ES-I3 (cell line): Measurements from ENCODE around the gene YBX1.
A peak's percentile ranks its signal among the peaks of the same experiment; 100 is the strongest.

Source experiments
- H3K36me3 ChIP-seq: 2 replicates; pipeline ENCODE4 v1.6.1; 2013; ENCODE audit warnings: mild to moderate bottlenecking, low read length, control low read depth, moderate library complexity; ENCODE audit not compliant: insufficient read depth
- H3K4me1 ChIP-seq: 2 replicates; pipeline ENCODE4 v1.6.1; 2013; ENCODE audit warnings: mild to moderate bottlenecking, control low read depth, low read length; ENCODE audit not compliant: insufficient read depth
- H3K9ac ChIP-seq: 2 replicates; pipeline ENCODE4 v1.6.1; 2013; ENCODE audit warnings: low read depth, mild to moderate bottlenecking, low read length, moderate library complexity
- H3K9me3 ChIP-seq: 2 replicates; pipeline ENCODE4 v1.6.1; 2013; ENCODE audit warnings: mild to moderate bottlenecking, low read length, moderate library complexity; ENCODE audit not compliant: control insufficient read depth, insufficient read depth

Gene YBX1

DNA sequence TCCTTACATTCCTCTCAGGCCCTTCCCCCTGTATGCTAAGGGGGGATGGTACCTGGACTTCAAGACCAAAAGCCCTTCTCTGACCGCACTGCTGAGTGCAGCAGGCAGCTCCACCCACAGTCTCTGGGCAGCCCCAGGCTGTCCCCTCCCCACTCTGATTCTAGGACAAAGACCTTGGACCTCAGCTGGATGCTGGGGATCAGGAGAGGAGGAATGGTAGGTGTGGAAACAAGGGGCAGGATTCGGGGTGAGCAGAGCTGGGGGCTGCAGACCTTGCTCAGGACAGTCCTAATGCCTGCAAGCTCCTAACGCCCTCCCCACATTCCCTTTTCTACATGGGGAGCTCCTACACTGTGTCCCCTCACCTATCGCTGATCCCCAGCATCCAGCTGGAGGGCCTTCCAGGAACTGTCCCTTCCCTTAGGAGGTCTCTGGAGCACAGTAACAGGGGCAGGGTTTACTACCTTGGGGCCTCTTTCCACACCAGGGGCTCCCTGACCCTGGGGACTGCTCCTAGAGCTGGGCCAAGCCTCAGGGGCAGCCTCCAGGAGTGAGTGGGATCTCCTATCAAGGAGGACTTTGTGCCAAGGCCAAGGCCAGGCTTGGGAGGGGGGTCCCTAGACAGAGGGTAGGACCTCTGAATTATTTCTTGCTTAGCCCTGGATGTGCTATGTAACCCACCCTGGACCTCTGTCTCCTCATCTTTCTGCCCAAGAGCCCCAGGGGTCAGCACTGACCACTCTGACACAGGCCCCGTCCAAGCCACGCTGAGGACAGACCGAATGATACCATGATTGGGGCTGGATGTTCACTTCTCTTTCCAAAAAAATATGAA, 52.2 kb downstream of the YBX1 start:
- Histone ChIP-seq H3K9ac (no peak overlapping the region), H3K4me1 (peaks cover 22% of the 10 kb centered on the region; the same call in 1 of the 2 replicates), H3K9me3 (no peaks in the 10 kb centered on the region), H3K36me3 (no peaks in the 10 kb centered on the region)

DNA sequence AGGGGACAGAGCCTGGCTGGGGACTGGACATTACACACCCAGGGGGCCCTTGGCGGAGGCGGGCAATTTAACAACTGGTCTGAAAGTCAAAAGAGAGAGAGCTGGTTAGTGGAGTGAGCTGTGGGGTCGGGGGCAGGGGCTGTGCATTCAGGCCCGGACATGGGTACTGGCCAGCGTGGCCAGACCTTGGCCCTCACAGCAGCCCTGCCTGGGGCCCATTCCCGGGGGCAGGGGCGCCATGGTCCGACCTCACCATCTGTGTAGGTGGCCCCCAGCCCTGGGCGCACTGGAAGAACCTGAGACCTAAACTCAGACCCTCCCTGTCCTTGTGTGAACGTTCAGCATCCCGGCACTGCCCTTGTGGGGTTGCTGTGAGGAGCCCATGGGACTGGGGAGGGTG, 52.8 kb downstream of the YBX1 start:
- H3K9me3 ChIP-seq = no peaks in the 10 kb centered on the region
- H3K36me3 ChIP-seq = no peaks in the 10 kb centered on the region
- peaks cover 24% of the 10 kb centered on the region; the same call in 1 of the 2 replicates for H3K4me1 ChIP-seq
- H3K9ac ChIP-seq = no peak overlapping the region

DNA sequence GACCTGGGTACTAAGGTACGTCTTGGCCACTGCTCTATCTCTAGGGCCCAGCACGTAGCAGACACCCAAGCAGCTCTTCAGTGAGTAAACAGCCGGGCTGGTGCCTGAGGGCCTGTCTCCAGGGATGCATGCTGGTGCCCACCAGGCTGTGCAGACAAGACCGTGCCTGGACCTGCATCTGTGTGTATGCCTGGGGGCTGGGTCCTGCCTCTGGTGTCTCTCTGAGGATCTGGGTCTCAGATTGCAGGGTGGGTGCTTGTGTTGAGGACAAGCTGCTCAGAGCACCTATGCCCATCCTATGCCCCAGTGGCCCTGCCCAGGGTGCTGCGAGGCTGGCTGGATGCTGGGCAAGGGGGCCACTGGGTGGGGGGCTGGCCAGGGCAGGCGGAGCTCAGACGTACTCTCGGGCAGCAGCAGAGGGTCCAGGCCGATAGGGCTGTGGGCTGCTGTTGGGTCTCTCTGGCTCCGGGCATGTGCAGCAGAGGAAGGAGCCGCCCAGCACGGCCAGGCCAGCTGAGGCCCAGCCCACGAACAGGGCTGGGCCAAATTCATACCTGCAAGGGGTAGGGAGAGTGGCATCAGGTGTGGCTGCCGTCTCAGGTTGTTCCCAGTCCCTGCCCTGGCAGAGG, 53.4 kb downstream of the YBX1 start:
- no peaks in the 10 kb centered on the region for H3K9me3 ChIP-seq
- peaks cover 27% of the 10 kb centered on the region; the same call in 1 of the 2 replicates for H3K4me1 ChIP-seq
- no peak overlapping the region for H3K9ac ChIP-seq
- no peaks in the 10 kb centered on the region for H3K36me3 ChIP-seq

DNA sequence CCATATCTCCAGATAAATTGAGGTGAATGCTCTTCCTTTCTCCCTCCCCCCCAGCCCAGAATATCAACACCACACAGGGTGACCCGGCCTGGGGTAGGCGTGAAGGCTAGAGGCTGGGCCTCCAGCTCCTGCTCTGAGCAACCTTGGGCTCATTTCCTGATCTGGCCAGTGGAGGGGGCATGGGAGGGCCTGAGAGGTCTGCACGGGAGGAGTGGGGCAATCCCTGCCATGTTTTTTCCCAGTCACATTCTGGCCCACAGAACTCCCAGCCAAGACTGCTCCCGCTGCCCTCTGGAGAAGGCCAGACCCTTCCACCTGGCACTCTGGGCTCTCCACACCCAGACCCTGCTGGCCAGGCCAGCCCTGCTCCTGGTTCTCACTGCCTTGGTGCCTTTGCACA, 53.9 kb downstream of the YBX1 start:
- Histone ChIP-seq H3K9me3 (no peaks in the 10 kb centered on the region), H3K36me3 (no peaks in the 10 kb centered on the region), H3K9ac (no peak overlapping the region), H3K4me1 (peaks cover 29% of the 10 kb centered on the region; the same call in 1 of the 2 replicates)

DNA sequence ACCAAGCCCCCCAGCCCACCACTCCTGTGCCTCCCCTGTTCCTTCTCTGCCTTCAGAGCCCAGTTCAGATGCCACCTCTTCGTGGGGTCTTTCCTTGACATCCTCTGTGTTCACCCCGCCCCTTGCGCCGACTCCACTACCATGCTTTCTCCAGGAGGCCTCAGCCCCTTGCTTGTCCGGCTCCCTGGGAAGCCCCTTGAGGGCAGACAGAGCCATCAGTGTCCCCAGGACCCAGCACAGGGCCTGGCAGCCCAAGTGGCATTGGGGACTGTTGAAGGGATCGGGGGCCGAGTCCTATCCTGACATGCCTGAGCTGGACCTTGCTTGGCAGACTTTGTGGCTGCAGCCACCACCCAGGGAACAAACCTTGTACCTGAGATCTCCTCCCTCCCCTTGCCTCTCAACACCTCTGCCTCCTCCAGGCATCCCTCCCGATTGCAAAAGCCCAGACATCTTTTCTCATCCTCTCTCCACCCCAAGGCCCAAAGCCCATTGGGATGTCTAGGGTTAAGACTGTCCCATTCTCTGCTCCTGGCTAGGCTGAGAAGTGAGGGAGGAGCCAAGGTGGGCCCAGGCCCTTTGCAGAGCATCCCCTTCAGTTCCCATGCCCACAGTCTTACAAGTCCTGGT, 54.5 kb downstream of the YBX1 start:
- Histone ChIP-seq H3K9ac (no peak overlapping the region), H3K36me3 (no peaks in the 10 kb centered on the region), H3K9me3 (no peaks in the 10 kb centered on the region), H3K4me1 (peaks cover 33% of the 10 kb centered on the region; the same call in 1 of the 2 replicates)

DNA sequence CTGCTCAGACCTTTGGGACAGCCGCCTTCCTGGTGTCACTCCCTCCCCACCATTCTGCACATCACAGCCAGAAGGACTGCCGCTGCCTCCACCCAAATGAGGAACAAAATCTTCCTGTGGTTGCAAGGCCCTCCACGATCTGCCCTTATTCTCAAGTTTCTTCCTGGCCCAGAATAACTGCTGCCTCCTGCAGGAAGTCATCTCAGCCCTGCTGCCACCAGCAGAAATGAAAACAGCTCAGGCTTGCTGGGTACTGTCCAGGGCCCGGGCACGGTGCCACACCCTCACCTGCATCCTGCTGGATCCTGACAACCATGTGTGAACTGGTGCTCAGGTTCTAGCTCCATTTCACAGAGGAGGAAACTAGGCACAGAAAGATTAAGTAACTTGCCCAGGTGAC, 55.0 kb downstream of the YBX1 start:
- Histone ChIP-seq H3K36me3 (no peaks in the 10 kb centered on the region), H3K4me1 (peaks cover 33% of the 10 kb centered on the region; the same call in 1 of the 2 replicates), H3K9ac (no peak overlapping the region), H3K9me3 (no peaks in the 10 kb centered on the region)

DNA sequence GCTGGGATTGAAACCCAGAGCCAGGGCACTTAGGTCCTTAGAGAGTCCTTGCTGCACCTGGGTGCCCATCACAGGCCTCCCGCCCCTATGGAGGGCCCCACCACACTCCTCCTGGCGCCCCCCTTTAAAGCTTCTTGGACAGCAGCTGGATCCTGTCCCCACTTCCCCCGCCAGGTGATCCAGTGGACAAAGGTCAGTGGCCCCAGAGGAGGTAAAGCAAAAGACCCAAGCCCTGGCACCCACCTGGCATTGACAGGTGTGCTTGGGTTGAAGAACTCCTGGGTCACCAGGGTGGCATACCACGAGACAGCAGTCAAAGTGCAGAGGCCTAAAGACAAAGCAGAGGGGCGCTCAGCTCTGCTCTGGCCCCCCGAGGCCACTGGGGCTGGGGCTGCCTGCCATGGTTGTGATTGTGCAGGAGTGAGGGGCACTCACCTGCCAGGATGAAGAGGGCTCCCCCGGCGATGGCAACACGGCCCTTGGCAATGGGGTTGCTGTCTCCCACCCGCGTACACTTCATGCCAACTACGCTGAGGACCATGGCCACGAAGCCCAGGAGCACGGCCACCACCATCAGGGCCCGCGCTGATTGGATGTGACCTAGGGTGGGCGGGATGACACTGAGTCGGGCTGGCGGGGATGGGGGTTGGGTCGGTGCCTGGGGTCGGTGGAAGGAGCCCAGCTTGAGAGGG, 55.9 kb downstream of the YBX1 start:
- peaks cover 36% of the 10 kb centered on the region for H3K4me1 ChIP-seq
- no peak overlapping the region for H3K9ac ChIP-seq
- no peaks in the 10 kb centered on the region for H3K36me3 ChIP-seq
- no peaks in the 10 kb centered on the region for H3K9me3 ChIP-seq

DNA sequence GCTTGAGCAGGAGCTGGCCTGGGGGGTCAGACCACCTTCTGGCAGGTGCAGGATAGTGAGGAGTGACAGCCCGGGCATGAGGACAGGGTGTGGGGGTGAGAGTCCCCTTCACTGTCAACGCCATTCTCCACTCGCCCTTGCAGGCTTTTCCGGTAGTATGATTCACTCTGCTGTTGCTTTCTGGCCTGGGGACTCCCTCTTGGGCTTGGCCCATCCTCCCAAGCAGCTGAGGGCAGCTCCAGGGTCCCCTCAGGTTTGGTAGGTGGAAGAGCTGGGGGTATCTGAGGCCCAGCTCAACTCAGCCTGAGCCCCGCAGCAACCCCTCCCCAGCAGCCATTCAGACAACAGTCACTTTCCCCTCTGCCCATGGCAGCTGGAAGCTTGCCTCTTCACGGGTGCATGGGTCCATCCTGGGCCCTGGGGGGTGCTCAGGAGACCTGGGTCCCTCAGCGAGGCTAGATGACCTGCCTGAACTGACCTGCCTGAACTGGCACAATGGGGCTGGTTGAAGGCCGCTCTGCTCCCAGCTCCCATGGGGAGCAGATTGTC, 56.5 kb downstream of the YBX1 start:
- Histone ChIP-seq H3K9me3 (no peaks in the 10 kb centered on the region), H3K4me1 (peaks cover 37% of the 10 kb centered on the region), H3K36me3 (no peaks in the 10 kb centered on the region), H3K9ac (no peak overlapping the region)

DNA sequence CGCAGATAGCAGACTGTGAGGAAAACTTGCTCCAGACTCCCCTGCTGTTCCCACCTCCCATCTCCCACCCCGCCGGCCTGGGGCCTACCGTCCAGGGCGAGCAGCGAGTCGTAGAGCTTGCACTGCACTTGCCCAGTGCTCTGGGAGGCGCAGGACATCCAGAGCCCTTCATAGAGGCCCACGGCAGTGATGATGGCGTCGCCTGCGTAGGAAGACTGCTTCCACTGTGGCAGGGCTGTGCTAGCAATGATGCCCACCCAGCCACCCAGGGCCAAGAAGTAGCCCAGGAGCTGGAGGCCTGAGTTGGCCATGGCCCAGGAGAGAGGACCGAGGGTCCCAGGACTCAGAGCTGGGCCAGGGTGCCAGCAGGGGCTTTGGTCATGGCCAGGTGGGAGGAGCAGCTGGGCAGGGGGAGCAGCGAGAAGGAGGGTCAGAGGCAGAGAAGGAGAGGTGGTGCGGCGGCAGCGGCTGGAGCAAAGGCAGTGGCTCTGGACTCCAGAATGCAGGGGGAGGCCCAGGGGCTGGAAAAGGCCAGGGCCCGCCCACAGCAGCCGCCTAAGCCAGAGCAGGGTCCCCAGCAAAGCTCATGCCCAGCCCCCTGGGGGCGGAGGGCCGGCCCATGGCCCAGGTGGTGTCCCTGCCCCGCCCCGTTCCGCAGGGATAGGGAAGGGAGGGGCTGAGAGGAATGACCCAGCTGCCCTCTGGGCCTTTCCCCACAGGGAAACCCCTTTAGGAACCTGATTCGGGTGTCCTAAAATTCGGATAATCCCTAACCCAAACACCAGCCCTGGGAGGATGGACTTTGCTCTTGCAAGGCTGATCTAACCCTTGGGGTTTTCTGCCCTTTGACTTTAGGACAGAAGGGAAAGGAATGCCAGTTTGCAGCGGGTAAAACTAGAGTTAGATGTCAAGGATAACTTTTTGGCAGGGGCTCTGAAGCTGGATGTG, 57.8 kb downstream of the YBX1 start, which contains the start of gene CLDN19:
TSS of gene CLDN19 (minus strand) at position 484 of the 948 bp plus-strand sequence. CDS start at position 311, 173 bp downstream.
- Histone ChIP-seq H3K4me1 (peaks cover 30% of the 10 kb centered on the region), H3K36me3 (no peaks in the 10 kb centered on the region), H3K9ac (peak within 1 kb of the TSS; percentile 24; the same call in 1 of the 2 replicates), H3K9me3 (no peaks in the 10 kb centered on the region)

DNA sequence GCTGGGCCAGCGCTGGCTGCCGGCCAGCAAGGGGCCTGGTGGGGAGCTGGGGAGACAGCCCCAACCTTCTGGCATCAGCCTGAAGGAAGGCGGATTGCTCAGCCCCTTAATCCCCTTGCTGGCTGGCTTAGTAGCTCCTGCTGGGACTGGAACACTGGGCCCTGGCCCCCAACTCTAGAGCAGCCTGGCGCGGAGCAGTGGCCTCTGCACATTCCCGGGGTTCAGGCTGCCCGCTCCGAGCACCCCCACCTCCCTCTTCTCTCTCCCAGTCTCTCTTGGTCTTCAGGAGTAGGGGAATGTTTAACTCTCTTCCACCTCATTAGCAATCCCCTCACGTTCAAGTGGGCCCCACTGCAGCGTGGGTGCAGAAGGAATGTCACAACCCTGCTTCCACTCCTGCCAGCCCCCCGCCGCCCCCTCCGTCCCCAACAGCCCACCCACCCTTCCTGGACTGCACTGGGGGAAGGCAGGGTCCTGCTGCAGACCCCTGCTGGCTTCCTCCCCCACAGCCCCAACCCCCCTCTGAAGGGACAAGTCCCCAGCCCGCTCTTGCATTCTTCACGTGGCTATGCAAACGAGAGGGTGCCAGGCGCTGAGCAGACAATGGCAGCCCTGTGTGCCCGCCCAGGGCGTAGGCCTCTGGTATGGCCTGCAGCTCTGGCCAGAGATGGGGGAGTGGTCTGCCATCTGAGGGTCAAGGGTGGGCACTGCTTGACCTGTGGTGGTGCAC, 58.8 kb downstream of the YBX1 start:
- Histone ChIP-seq H3K4me1 (peaks cover 30% of the 10 kb centered on the region), H3K36me3 (peaks cover 4% of the 10 kb centered on the region; the same call in 1 of the 2 replicates), H3K9me3 (no peaks in the 10 kb centered on the region), H3K9ac (no peak overlapping the region)

DNA sequence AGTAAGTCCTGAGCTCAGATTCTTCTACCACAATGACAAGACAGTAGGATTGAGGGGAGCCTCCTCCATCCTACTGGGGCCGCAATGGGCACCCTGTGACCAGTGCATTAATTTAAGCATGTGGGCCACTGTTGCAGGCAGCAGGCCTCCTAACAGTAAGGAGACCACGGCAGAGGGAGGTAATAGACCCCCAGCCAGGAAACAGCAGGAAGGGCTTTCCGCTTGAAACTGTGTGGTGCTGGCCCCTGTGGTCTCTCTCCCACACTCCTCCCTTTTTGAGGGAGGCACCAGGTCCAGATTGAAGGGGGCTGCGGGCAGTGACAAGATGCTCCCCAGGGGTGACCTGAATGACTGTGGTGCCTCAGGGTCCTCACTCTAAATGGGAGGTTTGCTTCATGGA, 59.5 kb downstream of the YBX1 start:
- Histone ChIP-seq H3K9me3 (no peaks in the 10 kb centered on the region), H3K36me3 (peaks cover 6% of the 10 kb centered on the region; the same call in 1 of the 2 replicates), H3K4me1 (peaks cover 30% of the 10 kb centered on the region), H3K9ac (no peak overlapping the region)

DNA sequence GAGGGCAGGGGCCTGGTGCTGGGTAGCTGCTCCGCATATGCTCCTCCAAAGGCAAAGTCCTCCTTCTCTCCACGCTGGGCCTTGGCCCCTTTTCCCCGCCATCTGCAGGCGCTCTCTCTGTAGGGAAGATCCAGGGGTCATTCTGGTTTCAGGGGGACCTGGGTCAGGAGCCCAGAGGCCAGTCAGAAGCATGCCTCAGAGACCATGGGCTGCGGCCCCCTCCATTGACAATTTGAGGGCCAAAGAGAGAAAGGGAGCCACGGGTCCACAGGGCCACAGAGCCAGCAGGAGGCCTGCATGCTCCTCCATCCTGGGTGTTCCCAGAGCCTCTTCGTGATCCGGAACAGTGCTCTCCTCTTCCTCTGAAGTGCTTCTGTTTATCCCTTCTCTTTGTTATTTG, 59.9 kb downstream of the YBX1 start:
- Histone ChIP-seq H3K9ac (no peak overlapping the region), H3K36me3 (peaks cover 6% of the 10 kb centered on the region; the same call in 1 of the 2 replicates), H3K4me1 (peaks cover 30% of the 10 kb centered on the region), H3K9me3 (no peaks in the 10 kb centered on the region)
